H9 (cell line): Measurements from ENCODE around the gene CACNB4. TPM values are rescaled to one million over a fixed set of nuclear protein-coding genes. Genes with fewer than 3 reads are reported as not detected.

ENCODE experiments used
- DNase-seq: peaks from one replicate; pipeline ENCODE4 v3.0.0-alpha.2; 2017
- H2AFZ ChIP-seq: one replicate; pipeline ENCODE4 v1.6.1; 2013; ENCODE audit warnings: mild to moderate bottlenecking, low read length, control low read depth, moderate library complexity
- H2AK5ac ChIP-seq: 2 replicates; pipeline ENCODE4 v1.6.1; 2013; ENCODE audit warnings: low read length, control low read depth, mixed read lengths; ENCODE audit not compliant: insufficient read length
- H2BK120ac ChIP-seq: one replicate; pipeline ENCODE4 v1.6.1; 2013; ENCODE audit warnings: low read depth, mild to moderate bottlenecking, low read length, control low read depth, inconsistent platforms; ENCODE audit not compliant: poor library complexity, severe bottlenecking
- H2BK12ac ChIP-seq: 2 replicates; pipeline ENCODE4 v1.6.1; 2013; ENCODE audit warnings: low read length, control low read depth, mixed read lengths, low read depth; ENCODE audit not compliant: insufficient read length
- H2BK15ac ChIP-seq: 2 replicates; pipeline ENCODE4 v1.6.1; 2013; ENCODE audit warnings: low read depth, low read length, control low read depth
- H2BK20ac ChIP-seq: one replicate; pipeline ENCODE4 v1.6.1; 2013; ENCODE audit warnings: low read depth, mild to moderate bottlenecking, low read length, control low read depth, inconsistent platforms; ENCODE audit not compliant: poor library complexity, severe bottlenecking
- H2BK5ac ChIP-seq: 2 replicates; pipeline ENCODE4 v1.6.1; 2013; ENCODE audit warnings: low read length, control low read depth, mixed read lengths; ENCODE audit not compliant: insufficient read length
- H3K14ac ChIP-seq: 2 replicates; pipeline ENCODE4 v1.6.1; 2013; ENCODE audit warnings: low read length, control low read depth; ENCODE audit not compliant: insufficient read depth
- H3K18ac ChIP-seq: 2 replicates; pipeline ENCODE4 v1.6.1; 2013; ENCODE audit warnings: low read depth, mild to moderate bottlenecking, mixed read lengths, low read length, control low read depth; ENCODE audit not compliant: insufficient read length
- H3K23ac ChIP-seq: 2 replicates; pipeline ENCODE4 v1.6.1; 2013; ENCODE audit warnings: low read length, control low read depth, mixed read lengths, low read depth; ENCODE audit not compliant: insufficient read length
- H3K23me2 ChIP-seq: 2 replicates; pipeline ENCODE4 v1.6.1; 2013; ENCODE audit warnings: low read depth, mild to moderate bottlenecking, mixed read lengths, low read length, control low read depth; ENCODE audit not compliant: insufficient read length, poor library complexity, severe bottlenecking
- H3K27ac ChIP-seq: 2 replicates; pipeline ENCODE4 v1.5.1; 2013; ENCODE audit warnings: low read length, control low read depth, mixed read lengths, low read depth; ENCODE audit not compliant: insufficient read length
- H3K27me3 ChIP-seq: 2 replicates; pipeline ENCODE4 v1.6.1; 2013; ENCODE audit warnings: low read length, control low read depth, inconsistent platforms; ENCODE audit not compliant: insufficient read depth
- H3K4ac ChIP-seq: 2 replicates; pipeline ENCODE4 v1.6.1; 2013; ENCODE audit warnings: low read depth, mild to moderate bottlenecking, control low read depth, inconsistent platforms, low read length, moderate library complexity
- H3K4me1 ChIP-seq: 2 replicates; pipeline ENCODE4 v1.6.1; 2013; ENCODE audit warnings: low read length, control low read depth, inconsistent platforms; ENCODE audit not compliant: insufficient read depth
- H3K4me2 ChIP-seq: 2 replicates; pipeline ENCODE4 v1.6.1; 2013; ENCODE audit warnings: low read length, control low read depth, mixed read lengths; ENCODE audit not compliant: insufficient read length, insufficient read depth
- H3K56ac ChIP-seq: 2 replicates; pipeline ENCODE4 v1.6.1; 2013; ENCODE audit warnings: low read depth, mild to moderate bottlenecking, mixed read lengths, low read length, control low read depth; ENCODE audit not compliant: insufficient read length
- H3K79me1 ChIP-seq: 2 replicates; pipeline ENCODE4 v1.6.1; 2013; ENCODE audit warnings: low read depth, mild to moderate bottlenecking, moderate library complexity, low read length, control low read depth, inconsistent platforms; ENCODE audit not compliant: insufficient read depth, poor library complexity, severe bottlenecking
- H3K79me2 ChIP-seq: 2 replicates; pipeline ENCODE4 v1.6.1; 2013; ENCODE audit warnings: low read length, control low read depth, inconsistent platforms; ENCODE audit not compliant: insufficient read depth
- H3K9ac ChIP-seq: 2 replicates; pipeline ENCODE4 v1.6.1; 2013; ENCODE audit warnings: low read length, control low read depth, mixed read lengths; ENCODE audit not compliant: insufficient read length; ENCODE audit errors: extremely low read depth
- H3K9me3 ChIP-seq: one replicate; pipeline ENCODE4 v1.6.1; 2013; ENCODE audit warnings: low read depth, low read length, inconsistent platforms; ENCODE audit not compliant: control insufficient read depth
- H3T11ph ChIP-seq: one replicate; pipeline ENCODE4 v1.6.1; 2013; ENCODE audit warnings: mild to moderate bottlenecking, low read length, control low read depth, inconsistent platforms
- H4K20me1 ChIP-seq: one replicate; pipeline ENCODE4 v1.6.1; 2013; ENCODE audit not compliant: control insufficient read depth, insufficient read length, insufficient read depth
- H4K5ac ChIP-seq: 2 replicates; pipeline ENCODE4 v1.6.1; 2013; ENCODE audit warnings: low read depth, mild to moderate bottlenecking, mixed read lengths, low read length, control low read depth; ENCODE audit not compliant: insufficient read length
- H4K8ac ChIP-seq: replicated peaks from 2 replicates; pipeline ENCODE4 v1.6.1; 2013; ENCODE audit warnings: low read length, control low read depth, mixed read lengths, low read depth; ENCODE audit not compliant: insufficient read length
- H4K91ac ChIP-seq: 2 replicates; pipeline ENCODE4 v1.6.1; 2013; ENCODE audit warnings: low read depth, mild to moderate bottlenecking, moderate library complexity, mixed read lengths, low read length, control low read depth; ENCODE audit not compliant: insufficient read length
- H3K27ac Mint-ChIP-seq, 3 experiments: 2 replicates in 2 of 3; 3 replicates in 1 of 3; pipeline ENCODE4 v1.8.0; 2020 to 2021; ENCODE audit warnings: mixed read lengths in 3 of 3, mild to moderate bottlenecking in 1 of 3, moderate library complexity in 1 of 3
- H3K27me3 Mint-ChIP-seq: 2 replicates; pipeline ENCODE4 v1.8.0; 2021; ENCODE audit warnings: low read depth, mild to moderate bottlenecking, moderate library complexity, mixed read lengths
- H3K36me3 Mint-ChIP-seq, 3 experiments: 2 replicates in 2 of 3; 3 replicates in 1 of 3; pipeline ENCODE4 v1.8.0; 2020 to 2021; ENCODE audit warnings: low read depth in 3 of 3, mixed read lengths in 3 of 3; ENCODE audit not compliant: insufficient read depth in 1 of 3
- H3K4me1 Mint-ChIP-seq, 2 experiments: 2 replicates each; pipeline ENCODE4 v1.8.0; 2020; ENCODE audit warnings: mixed read lengths in 2 of 2
- H3K4me3 Mint-ChIP-seq, 2 experiments: 2 replicates in 1 of 2; 3 replicates in 1 of 2; pipeline ENCODE4 v1.8.0; 2020 to 2021; ENCODE audit warnings: mild to moderate bottlenecking in 2 of 2, mixed read lengths in 2 of 2, moderate library complexity in 1 of 2
- H3K9me3 Mint-ChIP-seq, 2 experiments: 2 replicates in 1 of 2; 3 replicates in 1 of 2; pipeline ENCODE4 v1.8.0; 2020; ENCODE audit warnings: mild to moderate bottlenecking in 2 of 2, mixed read lengths in 2 of 2, moderate library complexity in 1 of 2
- CTCF ChIP-seq: fragments of 200-600 bp; sonication (generic); conservative IDR thresholded peaks from 3 replicates; pipeline ENCODE4 v1.8.0; 2021; ENCODE audit warnings: antibody characterized with exemption, mild to moderate bottlenecking
- WGBS: extraction: QIAGEN DNeasy Blood & Tissue Kit; methylation state at CpG from one replicate; pipeline ENCODE4 v1.1.7; 2013; ENCODE audit warnings: missing lambda C conversion rate, low lambda C conversion rate, mixed read lengths; ENCODE audit not compliant: insufficient read length; ENCODE audit errors: extremely low coverage; 5-methylcytosine and 5-hydroxymethylcytosine counted together
- total RNA-seq: library from RNA; stranded (reverse); gene quantifications from 2 replicates; pipeline ENCODE4 v1.2.1, GENCODE V29; 2021

Gene CACNB4
- total RNA-seq, 1 experiment from 2014 or later: 1.4 TPM

DNA sequence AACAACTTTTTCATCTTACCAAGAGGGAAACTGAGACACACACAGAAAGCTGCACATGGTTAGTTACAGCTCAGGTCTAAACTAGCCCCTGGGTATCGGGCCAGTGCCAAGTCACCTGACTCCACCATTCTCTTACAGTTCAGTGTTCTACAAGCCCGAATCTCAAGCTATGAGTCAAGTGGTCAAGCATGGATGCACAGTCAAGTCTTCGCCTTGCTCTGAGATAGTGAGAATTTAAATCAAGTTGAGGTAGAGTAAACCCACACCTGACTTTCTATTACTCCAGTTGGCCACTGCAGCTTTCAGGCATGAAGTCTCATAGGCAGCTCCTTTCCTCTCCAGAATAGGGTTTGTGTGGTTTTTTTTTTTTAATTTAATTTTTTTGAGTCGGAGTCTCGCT, 236.1 kb downstream of the CACNB4 start:
- Mint-ChIP-seq H3K27ac (no peak overlapping the region), H3K36me3 (no peaks in the 10 kb centered on the region), H3K27me3 (no peaks in the 10 kb centered on the region), H3K9me3 (no peaks in the 10 kb centered on the region), H3K4me1 (peaks cover 0 to 4% of the 10 kb centered on the region in 2 experiments; a peak in 2 of 4 replicates), H3K4me3 (no peak overlapping the region)
- no peaks in the 10 kb centered on the region for H3K79me2 ChIP-seq
- no peak overlapping the region for H3K9ac ChIP-seq
- no peaks in the 10 kb centered on the region for H3K27me3 ChIP-seq
- no peak overlapping the region for H4K8ac ChIP-seq
- H3K27ac ChIP-seq: no peak overlapping the region
- no peak overlapping the region for H3K56ac ChIP-seq
- H3K4me1 ChIP-seq: no peaks in the 10 kb centered on the region
- H2BK5ac ChIP-seq: no peak overlapping the region
- H2BK120ac ChIP-seq: no peak overlapping the region
- no peak overlapping the region for H2BK15ac ChIP-seq
- H3K4me2 ChIP-seq: no peak overlapping the region
- no peaks in the 10 kb centered on the region for H4K20me1 ChIP-seq
- H3T11ph ChIP-seq: no peak overlapping the region
- no peak overlapping the region for H2BK20ac ChIP-seq
- DNase-seq: no peak
- no peak overlapping the region for H2BK12ac ChIP-seq
- no peak overlapping the region for H4K91ac ChIP-seq
- no peaks in the 10 kb centered on the region for H3K23me2 ChIP-seq
- no peak overlapping the region for H2AK5ac ChIP-seq
- no peaks in the 10 kb centered on the region for H3K9me3 ChIP-seq
- no peak overlapping the region for H3K14ac ChIP-seq
- no peak overlapping the region for H3K18ac ChIP-seq
- no peaks in the 10 kb centered on the region for H3K79me1 ChIP-seq
- no peak for TF ChIP-seq CTCF
- H3K4ac ChIP-seq: no peak overlapping the region
- H2AFZ ChIP-seq: no peak overlapping the region
- no peak overlapping the region for H3K23ac ChIP-seq
- no peak overlapping the region for H4K5ac ChIP-seq
- no CpG with 5 or more reads among the region's 5 CpGs for WGBS
